Measurements from ENCODE around the gene SYTL5.

DNA sequence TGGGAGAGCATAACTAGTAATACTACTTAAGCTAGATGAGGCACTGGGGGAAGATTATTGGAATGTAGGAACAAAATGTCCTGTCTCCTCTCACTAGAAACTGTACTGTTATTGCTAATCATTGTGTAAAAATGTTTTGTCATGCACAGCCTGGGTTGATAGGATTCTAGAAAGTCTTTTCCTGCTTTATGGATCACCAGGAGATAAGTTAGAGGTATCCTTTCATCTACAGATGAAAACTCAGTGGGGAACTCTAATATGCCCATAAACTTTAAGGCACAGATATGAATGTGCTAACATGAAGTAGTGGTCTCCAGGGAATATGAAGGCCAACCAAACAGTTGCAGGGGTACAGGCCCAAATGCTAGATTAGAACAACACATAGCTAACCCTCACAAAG is 156.8 kb downstream of the SYTL5 start:
- TF ChIP-seq, protein P1, sequence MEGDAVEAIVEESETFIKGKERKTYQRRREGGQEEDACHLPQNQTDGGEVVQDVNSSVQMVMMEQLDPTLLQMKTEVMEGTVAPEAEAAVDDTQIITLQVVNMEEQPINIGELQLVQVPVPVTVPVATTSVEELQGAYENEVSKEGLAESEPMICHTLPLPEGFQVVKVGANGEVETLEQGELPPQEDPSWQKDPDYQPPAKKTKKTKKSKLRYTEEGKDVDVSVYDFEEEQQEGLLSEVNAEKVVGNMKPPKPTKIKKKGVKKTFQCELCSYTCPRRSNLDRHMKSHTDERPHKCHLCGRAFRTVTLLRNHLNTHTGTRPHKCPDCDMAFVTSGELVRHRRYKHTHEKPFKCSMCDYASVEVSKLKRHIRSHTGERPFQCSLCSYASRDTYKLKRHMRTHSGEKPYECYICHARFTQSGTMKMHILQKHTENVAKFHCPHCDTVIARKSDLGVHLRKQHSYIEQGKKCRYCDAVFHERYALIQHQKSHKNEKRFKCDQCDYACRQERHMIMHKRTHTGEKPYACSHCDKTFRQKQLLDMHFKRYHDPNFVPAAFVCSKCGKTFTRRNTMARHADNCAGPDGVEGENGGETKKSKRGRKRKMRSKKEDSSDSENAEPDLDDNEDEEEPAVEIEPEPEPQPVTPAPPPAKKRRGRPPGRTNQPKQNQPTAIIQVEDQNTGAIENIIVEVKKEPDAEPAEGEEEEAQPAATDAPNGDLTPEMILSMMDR (IDR thresholded peaks at IDR 0.05): no peak
- no peak for TF ChIP-seq POLR2A (IDR thresholded peaks at IDR 0.05)
